Measurements from ENCODE around the gene REEP1. TPM values are rescaled to one million over a fixed set of nuclear protein-coding genes. Genes with fewer than 3 reads are reported as not detected.

REEP1 gene
- polyA plus RNA-seq, 1 donor (not counting 4 experiments of a cell fraction or from before 2014, with no cell fraction given), result 0.30 TPM

DNA sequence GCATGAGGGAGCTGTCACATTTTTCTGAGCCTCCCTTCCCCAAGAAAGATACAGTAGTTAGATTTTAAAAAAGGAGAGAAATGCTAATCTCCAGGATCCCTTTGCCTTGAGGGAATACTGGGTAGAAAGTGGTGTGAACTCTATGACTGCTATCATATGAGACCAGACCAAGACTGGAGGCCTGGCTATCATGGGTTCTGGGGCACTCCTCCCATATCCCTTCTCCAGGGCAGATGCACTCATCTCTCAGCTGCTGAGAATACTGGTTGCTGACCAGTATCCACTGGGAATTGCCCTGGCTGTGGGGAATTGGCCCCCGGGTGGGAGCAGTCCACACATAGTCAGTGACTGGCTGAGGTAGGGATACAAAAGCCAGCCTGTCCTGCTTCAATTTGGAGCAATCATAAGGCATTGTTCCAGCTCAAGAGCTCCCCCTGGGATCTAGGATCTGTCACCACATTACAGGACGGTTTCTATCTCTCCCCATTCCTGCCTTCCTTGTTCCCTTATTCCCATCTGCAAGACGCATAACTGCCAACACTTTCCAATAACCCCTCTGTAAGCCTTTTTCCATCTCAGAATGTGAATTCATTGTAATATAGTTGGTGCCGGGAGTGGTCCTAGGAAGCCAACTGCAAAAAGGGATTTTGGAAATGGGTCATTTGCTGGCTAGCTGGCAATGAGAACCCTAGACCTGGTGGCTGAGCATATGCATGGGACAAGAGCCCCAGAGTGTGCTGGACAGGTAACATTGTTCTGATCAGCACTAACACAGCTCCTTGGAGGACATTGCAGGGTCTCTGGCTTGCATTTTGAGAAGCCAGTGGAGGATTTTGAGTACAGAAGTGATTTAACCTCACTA lies 35.4 kb upstream of the REEP1 start:
- no peak overlapping the region for H3K27ac ChIP-seq (ENCODE audit: control insufficient read depth, insufficient read depth, low read length)
- H3K27me3 ChIP-seq (ENCODE audit: control insufficient read depth, extremely low read depth, insufficient read depth, low read length), result no peaks in the 10 kb centered on the region
- H3K9me3 ChIP-seq (ENCODE audit: control insufficient read depth, low read depth, low read length), result no peaks in the 10 kb centered on the region
- H3K4me3 ChIP-seq (ENCODE audit: control insufficient read depth in 2 of 3, extremely low read depth in 1 of 3, insufficient read depth in 2 of 3, low read depth in 1 of 3, low read length in 3 of 3), result no peak overlapping the region
- H3K9me1 ChIP-seq (ENCODE audit: control insufficient read depth, extremely low read depth, insufficient read depth, low read length), result no peaks in the 10 kb centered on the region
- no peaks in the 10 kb centered on the region for H3K79me2 ChIP-seq (ENCODE audit: control insufficient read depth, insufficient read depth, low read length)
- H3K9ac ChIP-seq (ENCODE audit: control insufficient read depth, extremely low read depth, insufficient read depth, low read length), result no peak overlapping the region
- TF ChIP-seq, protein P1, sequence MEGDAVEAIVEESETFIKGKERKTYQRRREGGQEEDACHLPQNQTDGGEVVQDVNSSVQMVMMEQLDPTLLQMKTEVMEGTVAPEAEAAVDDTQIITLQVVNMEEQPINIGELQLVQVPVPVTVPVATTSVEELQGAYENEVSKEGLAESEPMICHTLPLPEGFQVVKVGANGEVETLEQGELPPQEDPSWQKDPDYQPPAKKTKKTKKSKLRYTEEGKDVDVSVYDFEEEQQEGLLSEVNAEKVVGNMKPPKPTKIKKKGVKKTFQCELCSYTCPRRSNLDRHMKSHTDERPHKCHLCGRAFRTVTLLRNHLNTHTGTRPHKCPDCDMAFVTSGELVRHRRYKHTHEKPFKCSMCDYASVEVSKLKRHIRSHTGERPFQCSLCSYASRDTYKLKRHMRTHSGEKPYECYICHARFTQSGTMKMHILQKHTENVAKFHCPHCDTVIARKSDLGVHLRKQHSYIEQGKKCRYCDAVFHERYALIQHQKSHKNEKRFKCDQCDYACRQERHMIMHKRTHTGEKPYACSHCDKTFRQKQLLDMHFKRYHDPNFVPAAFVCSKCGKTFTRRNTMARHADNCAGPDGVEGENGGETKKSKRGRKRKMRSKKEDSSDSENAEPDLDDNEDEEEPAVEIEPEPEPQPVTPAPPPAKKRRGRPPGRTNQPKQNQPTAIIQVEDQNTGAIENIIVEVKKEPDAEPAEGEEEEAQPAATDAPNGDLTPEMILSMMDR (optimal IDR thresholded peaks at IDR 0.05 in 1 of 3, IDR thresholded peaks at IDR 0.05 in 1 of 3, conservative IDR thresholded peaks at IDR 0.05 in 1 of 3; ENCODE audit: extremely low read depth in 1 of 3, insufficient read depth in 2 of 3, low read length in 3 of 3), result peak; percentile 60 to 84 (median 63)
- TF ChIP-seq EZH2 (IDR thresholded peaks at IDR 0.05; ENCODE audit: low read length), result no peak
- H3K4me1 ChIP-seq (ENCODE audit: control insufficient read depth, extremely low read depth, insufficient read depth, low read length), result peaks cover 6% of the 10 kb centered on the region
- dilution Hi-C loops (cut with MboI; ENCODE audit: extremely low pct_ligation_motif_present, low sequenced_read_pairs), result no loop called here
- no peak overlapping the region for H2AFZ ChIP-seq (ENCODE audit: control insufficient read depth, low read length)
- DNase-seq (ENCODE audit: low read depth, low spot score) (no peak), FAIRE-seq (no peak)
- H4K20me1 ChIP-seq (ENCODE audit: control insufficient read depth, extremely low read depth, insufficient read depth, low read length), result no peaks in the 10 kb centered on the region
- no peaks in the 10 kb centered on the region for H3K36me3 ChIP-seq (ENCODE audit: control insufficient read depth in 2 of 2, extremely low read depth in 1 of 2, insufficient read depth in 2 of 2, low read length in 2 of 2)
- H3K4me2 ChIP-seq (ENCODE audit: control insufficient read depth, extremely low read depth, insufficient read depth, low read depth, low read length), result no peak overlapping the region

DNA sequence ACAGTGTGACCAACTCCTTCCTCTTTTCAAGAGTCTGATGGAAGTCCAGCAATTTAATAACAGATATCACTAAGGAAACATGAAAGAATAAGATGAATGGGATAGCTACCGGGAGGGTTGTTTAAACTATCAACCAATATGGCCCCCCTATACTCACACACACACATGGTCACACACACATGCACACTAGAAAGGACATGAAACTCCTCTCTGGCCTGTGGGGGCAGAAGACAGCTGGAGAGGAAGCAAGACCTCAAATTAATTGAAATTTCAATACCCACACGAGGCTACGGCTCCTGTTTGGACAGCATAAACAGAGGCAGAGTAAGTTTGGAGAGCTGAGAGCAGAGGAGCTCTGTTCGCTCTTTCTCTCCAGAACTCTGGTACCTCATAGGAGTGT lies 34.7 kb upstream of the REEP1 start:
- Histone ChIP-seq H3K9ac (ENCODE audit: control insufficient read depth, extremely low read depth, insufficient read depth, low read length) (no peak overlapping the region), H3K4me3 (ENCODE audit: control insufficient read depth in 2 of 3, extremely low read depth in 1 of 3, insufficient read depth in 2 of 3, low read depth in 1 of 3, low read length in 3 of 3) (no peak overlapping the region), H3K4me2 (ENCODE audit: control insufficient read depth, extremely low read depth, insufficient read depth, low read depth, low read length) (no peak overlapping the region), H3K27ac (ENCODE audit: control insufficient read depth, insufficient read depth, low read length) (no peak overlapping the region), H3K9me1 (ENCODE audit: control insufficient read depth, extremely low read depth, insufficient read depth, low read length) (no peaks in the 10 kb centered on the region), H2AFZ (ENCODE audit: control insufficient read depth, low read length) (no peak overlapping the region), H4K20me1 (ENCODE audit: control insufficient read depth, extremely low read depth, insufficient read depth, low read length) (no peaks in the 10 kb centered on the region), H3K9me3 (ENCODE audit: control insufficient read depth, low read depth, low read length) (no peaks in the 10 kb centered on the region), H3K79me2 (ENCODE audit: control insufficient read depth, insufficient read depth, low read length) (no peaks in the 10 kb centered on the region), H3K4me1 (ENCODE audit: control insufficient read depth, extremely low read depth, insufficient read depth, low read length) (peaks cover 6% of the 10 kb centered on the region), H3K27me3 (ENCODE audit: control insufficient read depth, extremely low read depth, insufficient read depth, low read length) (no peaks in the 10 kb centered on the region), H3K36me3 (ENCODE audit: control insufficient read depth in 2 of 2, extremely low read depth in 1 of 2, insufficient read depth in 2 of 2, low read length in 2 of 2) (no peaks in the 10 kb centered on the region)
- no peak for FAIRE-seq
- dilution Hi-C loops (cut with MboI; ENCODE audit: extremely low pct_ligation_motif_present, low sequenced_read_pairs), result no loop called here
- TF ChIP-seq, protein P1 (optimal IDR thresholded peaks at IDR 0.05 in 1 of 3, IDR thresholded peaks at IDR 0.05 in 1 of 3, conservative IDR thresholded peaks at IDR 0.05 in 1 of 3; ENCODE audit: extremely low read depth in 1 of 3, insufficient read depth in 2 of 3, low read length in 3 of 3), result no peak
- TF ChIP-seq EZH2 (IDR thresholded peaks at IDR 0.05; ENCODE audit: low read length), result no peak
- no peak for DNase-seq (ENCODE audit: low read depth, low spot score)

Measured in keratinocyte (primary cell).